GM18861 (cell line): Measurements from ENCODE around the gene EIF2AK2.
"Not testable (repeated sequence)": the region's sequence is repeated elsewhere in the genome, so short reads cannot be mapped to it uniquely, and the experiment has no call there.

ENCODE experiments used
- ATAC-seq: cut with Tn5 transposase; IDR thresholded peaks from one replicate; pipeline ENCODE4 v1.9.1; 2021; ENCODE audit not compliant: unreplicated experiment

EIF2AK2 gene

DNA sequence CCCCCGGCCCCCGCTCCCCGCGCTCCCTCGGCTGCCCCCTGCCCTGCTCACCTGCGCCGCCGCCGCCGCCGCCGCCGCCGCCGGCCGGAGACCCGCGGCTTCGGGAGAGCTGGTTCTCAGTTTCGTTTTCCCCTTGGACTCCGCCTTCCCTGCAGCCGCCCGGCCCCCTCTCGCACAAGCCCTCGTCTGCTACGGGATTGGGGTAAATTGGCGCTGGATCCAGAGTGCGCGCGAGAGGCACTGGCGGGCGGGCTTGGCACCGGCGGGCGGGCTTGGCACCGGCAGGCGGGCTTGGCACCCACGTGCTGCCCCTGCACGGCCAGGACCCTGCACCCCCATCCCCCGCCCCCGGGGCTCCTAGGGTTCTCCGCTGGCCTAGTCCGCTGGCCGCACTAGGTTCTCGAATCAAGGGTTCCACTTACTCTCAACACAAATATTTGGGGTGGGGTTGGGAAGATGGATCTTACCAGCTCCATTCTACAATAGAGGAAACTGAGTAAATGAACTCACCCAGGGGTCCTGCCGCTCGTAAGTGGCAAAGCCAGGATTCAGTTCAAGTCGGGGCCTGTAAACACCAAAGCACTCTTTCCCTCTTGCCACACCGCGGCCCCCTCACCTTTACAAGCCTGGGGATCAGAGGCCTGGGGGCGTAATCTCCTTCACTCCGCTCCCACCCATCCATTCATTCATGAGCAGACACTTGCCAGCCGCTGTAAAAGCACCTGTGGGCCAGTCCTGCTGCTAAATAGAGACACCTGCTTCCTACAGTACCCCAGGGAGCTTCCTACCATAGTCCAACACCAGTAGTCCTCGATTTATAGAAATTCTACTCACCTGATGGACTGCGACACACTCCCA is at the start of gene EIF2AK2:
TSS of gene EIF2AK2 (minus strand) at position 124 of the 858 bp plus-strand sequence. CDS start 9,174 bp downstream, outside the sequence.
- ATAC-seq = peak; percentile 80

DNA sequence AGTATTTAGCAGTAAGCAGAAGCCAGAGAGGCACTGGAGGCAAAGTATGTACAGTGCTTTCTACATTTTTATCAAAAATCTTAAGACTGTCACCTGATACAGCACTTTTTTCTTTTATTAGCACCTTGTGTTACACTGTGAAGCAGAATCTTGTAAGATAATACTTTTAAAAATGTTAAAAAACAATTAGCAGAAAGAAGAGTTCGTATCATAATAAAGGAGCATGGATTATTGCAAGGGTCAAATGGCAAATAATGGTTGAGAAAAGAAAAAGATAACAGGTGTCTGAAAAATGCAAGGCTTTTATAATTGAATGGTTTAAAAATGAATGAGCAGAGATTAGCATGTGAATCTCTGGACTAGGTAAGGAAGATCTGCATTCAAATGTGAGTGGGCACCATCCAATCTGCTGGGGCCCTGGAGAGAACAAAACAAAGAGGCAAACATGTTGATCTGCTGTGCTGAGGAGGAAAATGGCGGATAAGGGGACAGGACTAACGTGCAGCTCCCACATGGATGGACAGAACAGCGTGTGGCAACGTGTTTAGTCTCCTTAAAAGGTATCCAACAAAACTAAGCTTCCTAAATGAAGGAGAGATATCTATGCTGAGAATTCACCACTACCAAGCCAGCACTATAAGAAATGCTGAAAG is 49.0 kb upstream of the EIF2AK2 start:
- no peak for ATAC-seq

DNA sequence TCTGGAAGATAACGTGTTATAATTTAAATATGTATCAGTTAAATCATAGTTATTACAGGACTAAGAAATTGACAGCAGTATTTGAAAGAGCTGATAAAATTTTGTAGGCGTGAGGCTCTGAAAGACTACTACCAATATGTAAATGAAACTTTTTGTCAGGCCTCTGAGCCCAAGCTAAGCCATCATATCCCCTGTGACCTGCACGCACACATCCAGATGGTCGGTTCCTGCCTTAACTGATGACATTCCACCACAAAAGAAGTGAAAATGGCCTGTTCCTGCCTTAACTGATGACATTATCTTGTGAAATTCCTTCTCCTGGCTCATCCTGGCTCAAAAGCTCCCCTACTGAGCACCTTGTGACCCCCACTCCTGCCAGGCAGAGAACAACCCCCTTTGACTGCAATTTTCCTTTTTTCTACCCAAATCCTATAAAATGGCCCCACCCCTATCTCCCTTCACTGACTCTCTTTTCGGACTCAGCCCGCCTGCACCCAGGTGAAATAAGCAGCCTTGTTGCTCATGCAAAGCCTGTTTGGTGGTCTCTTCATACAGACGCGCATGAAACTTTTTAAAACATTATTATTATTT is 48.4 kb upstream of the EIF2AK2 start:
- not testable (repeated sequence) for ATAC-seq

DNA sequence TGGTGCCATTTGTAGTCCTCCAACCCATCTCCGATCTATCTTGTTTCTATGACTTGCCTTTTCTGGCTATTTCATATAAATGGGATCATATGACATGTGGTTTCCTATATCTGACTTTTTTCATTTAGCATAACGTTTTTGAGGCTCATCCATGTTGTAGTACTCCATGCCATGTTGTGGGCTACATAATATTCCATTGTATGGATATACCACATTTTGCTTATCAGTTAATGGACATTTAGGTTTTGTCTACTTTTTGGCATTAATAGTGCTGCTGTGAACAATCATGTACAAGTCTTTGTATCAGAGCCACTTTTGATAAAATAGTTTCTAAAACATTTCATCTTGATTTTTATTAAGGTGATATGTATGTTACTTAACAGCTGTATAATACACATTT is 46.9 kb upstream of the EIF2AK2 start:
- no peak for ATAC-seq

DNA sequence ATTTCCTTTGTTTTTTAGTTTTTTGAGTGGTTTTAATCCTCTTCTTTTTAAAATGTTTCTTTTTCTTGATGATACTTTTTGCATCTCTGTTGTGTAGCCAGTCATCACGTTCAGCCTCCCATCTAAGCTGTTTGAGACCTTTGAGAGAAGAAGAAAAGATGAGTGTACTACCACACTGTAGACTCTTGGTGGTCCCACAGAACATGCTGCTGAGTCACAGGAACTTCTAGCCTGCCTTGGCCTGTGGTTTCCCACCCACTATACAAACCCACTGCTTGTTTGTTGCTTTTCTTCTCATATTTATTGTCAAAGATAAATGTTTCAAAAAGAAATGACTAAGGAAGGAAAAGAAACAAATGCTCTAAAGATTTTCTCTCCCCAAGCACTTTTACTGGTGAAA is 45.0 kb upstream of the EIF2AK2 start:
- no peak for ATAC-seq

DNA sequence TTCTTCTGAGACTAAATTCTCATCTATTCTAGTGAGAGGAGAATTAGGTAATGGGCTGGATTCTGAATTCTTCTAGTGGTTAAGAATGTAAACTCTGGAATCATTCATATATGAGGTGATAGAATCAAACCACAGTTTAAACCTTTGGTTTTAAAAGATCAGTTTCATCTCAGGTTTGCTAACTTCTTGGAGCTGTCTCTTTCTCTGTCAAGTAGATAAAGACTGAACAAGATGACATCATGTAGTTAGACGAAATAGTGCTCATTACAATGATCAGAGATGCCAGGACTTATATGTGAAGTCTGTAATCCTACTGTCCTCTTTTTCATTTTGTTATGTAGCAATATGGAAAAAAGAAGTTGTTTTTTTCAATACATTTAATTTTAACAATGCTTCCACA is 44.4 kb upstream of the EIF2AK2 start:
- ATAC-seq = no peak

DNA sequence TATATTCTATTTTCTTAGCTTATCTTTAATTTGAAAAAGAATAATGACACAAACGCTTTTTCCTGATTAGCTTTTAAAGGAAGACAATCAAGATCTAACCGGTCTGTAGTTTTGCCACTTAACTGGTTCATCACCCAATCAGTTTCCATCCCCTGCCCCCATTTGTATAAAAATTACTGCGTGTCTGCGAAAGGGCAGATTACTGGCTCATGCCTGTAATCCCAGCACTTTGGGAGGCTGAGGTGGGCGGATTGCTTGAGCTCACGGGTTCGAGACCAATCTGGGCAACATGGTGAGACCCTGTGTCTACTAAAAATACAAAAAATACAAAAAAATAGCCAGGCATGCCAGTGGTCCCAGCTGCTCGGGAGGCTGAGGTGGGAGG is 41.9 kb upstream of the EIF2AK2 start:
- no peak for ATAC-seq

DNA sequence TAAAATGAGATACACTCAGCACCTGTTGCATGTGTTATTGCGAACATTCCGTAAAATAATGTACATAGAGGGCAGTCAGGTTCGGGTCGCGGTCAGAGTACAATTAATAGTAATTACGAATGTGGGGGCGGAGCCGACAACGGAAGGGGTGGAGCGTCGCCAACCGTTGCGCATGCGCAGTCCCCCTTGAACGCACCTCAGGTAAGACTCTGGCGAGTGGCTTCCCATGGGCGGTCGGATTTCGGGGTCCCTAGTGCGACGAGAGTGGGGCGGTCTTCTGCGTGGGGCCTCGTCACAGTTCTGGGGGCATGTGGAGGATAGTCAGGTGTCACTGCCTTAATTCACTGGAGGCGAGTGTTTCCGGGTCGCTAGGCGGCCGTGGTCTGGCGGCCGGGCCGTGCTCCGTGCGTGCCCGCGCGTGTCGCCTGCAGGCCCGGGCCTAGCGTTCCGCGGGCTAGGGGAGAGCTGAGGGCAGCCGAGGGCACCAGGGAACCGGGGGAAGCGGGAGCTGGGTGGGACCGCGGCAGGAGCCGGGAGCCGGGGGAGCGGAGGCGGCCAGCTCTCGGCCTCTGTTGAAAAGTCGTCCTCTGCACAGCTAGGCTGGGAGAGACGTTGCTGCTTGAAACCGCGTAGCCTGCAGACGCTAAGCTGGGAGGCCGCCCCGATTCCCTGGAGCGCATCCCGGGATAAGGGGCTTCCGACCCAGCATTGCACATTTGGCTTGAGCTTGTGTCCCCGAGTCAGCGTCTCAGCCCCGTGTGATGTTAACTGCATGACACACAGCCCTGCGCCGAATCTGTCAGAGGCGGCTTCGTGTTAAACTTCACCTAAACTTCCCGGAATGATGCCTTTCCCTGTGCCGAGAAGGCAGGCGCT is 39.8 kb upstream of the EIF2AK2 start, which contains the start of gene CEBPZOS:
TSS of gene CEBPZOS (plus strand) at position 177 of the 876 bp plus-strand sequence. CDS start 3,209 bp downstream, outside the sequence.
- ATAC-seq = peak; percentile 55

DNA sequence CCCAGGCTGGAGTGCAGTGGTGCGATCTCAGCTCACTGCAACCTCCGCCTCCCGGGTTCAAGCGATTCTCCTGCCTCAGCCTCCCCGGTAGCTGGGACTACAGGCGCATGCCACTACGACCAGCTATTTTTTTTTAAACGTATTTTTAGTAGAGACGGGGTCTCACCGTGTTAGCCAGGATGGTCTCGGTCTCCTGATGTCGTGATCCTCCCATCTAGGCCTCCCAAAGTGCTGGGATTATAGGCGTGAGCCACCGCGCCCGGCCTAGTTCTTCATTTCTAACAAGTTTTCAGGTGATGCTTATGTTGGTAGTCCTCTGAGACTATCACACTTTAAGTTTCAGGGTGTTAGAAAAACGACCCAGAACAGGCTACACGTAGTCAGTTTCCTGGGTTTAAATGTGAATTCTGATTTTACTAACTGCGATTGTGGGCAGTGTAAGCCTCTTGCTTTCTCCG is 39.1 kb upstream of the EIF2AK2 start:
- not testable (repeated sequence) for ATAC-seq

DNA sequence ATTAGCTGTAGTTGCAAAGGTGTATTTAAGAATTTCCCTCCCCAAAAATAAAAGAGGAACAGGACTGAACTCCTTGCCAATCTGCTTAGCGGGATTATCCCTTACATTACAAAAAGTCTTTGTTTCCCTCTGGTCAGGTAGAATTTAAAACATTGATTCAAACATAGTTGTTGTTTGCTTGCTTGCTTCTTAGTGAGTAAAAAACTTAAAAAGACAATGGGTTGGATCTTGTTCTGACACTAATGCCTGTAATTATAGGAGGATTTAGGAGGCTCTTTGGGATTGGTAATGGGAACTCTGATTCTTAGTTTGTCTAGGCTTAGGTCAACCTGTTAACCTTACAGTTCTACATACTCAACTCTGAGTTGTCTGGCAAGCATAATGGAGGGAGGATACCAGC is 35.8 kb upstream of the EIF2AK2 start:
- ATAC-seq = no peak

DNA sequence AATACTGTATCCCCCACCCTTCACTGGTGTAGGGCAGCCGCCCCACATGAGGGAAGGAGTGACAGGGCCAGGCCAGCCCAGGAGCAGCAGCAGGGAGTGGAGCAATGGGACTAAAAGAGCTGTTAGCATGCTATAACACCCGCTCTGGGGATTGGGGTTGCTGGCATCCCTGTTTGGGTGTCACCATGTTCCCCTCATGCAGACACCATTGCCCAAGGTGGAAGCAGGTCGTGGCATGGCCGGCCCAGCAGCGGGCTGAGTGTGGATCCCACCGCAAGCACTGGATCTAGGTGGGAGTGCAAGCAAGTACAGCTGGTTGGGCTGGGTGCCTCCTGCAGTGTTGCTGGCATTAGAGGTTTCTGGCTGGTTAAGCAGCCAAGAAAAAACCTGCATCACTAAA is 35.0 kb upstream of the EIF2AK2 start:
- ATAC-seq = no peak

DNA sequence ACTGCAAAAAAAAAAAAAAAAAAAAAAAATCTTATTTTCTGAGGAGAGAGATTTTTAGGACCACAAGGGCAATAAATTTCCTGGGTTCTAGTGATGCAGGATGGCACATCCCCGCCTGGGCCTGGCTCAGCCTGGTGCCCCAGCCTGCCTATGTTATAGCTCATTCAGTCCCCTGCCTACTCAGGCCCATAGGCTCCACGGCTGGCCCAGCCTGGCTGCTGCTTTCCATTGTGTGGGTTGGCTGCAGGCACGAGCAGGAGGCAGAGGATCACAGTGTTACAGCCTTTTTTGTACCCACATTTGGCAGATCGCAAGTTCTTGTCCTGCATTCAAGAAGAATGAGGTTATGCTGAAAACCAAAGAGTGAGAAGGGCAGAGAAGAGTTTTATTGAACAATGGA is 34.5 kb upstream of the EIF2AK2 start:
- no peak for ATAC-seq

DNA sequence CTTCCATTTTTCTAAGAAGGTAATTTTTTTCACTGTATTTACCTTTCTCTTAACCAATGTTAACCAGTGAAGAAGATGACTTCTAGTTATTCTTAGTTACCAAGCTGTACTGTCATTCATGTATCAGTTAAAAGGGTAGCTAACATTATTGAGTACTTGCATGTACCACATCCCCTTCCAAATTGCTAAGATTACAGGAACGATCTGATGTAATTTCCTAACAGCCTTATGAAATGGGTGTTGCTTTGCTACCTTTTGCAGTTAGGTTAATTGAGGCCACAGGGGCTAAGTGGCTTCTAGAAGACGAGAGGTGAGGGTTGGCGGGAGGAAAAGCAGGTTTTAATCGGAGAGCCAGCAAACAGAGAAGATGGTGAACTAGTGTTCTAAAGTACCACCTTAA is 33.5 kb upstream of the EIF2AK2 start:
- no peak for ATAC-seq

DNA sequence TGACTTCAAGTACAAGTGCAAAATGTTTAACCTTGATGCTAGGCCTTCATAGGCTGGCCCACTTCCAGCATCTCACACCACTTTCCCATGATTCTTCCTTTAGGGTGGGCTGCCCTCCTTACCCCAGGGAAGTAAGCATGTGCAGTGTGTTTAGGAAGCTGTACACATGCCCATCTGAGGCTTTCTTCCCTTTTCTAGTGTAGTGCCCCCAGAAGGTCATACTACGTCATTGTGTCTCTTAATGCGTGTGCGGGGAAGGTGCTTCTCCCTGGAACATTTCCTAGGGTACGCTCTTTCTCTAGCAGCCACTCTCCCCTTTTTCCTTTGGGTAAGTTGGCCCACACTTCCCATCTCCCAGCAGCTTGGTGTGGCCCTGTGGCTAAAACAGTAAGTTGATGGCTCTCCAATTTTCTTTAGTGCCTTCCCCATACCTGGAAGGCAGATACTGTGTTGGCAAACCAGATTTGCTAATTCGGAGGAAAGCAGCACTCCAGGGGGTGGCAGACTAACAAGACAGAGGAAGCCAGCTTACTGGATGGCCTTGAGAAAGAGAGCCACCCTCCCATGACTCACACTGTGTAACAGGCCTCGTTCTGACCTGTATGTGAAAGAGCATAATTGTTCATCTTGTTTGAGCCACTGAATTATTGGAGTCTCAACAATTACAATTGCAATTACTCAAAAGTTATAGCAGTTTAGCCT is 32.8 kb upstream of the EIF2AK2 start:
- ATAC-seq = no peak

DNA sequence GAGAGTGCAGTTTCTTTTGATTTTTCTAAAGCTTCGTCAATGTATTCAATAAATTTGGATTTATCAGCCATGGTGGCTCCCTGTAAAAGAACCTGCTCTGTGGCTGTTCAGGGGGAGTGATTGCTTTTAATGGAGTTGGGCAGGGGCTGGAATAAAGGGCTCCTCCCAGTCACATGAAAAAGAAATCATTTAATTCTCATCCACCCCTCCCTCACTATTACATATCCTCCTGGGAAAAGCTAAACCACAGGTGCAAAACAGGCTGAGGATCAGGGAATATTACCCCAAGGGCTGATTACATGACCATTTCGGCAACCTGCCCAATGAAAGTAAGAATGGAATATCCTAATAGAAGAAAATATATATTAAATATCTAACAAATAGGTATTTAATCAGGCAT is 31.8 kb upstream of the EIF2AK2 start, which contains the start of gene SULT6B1:
TSS of gene SULT6B1 (minus strand) at position 101 of the 400 bp plus-strand sequence. CDS start at position 71, 30 bp downstream.
- ATAC-seq = no peak

DNA sequence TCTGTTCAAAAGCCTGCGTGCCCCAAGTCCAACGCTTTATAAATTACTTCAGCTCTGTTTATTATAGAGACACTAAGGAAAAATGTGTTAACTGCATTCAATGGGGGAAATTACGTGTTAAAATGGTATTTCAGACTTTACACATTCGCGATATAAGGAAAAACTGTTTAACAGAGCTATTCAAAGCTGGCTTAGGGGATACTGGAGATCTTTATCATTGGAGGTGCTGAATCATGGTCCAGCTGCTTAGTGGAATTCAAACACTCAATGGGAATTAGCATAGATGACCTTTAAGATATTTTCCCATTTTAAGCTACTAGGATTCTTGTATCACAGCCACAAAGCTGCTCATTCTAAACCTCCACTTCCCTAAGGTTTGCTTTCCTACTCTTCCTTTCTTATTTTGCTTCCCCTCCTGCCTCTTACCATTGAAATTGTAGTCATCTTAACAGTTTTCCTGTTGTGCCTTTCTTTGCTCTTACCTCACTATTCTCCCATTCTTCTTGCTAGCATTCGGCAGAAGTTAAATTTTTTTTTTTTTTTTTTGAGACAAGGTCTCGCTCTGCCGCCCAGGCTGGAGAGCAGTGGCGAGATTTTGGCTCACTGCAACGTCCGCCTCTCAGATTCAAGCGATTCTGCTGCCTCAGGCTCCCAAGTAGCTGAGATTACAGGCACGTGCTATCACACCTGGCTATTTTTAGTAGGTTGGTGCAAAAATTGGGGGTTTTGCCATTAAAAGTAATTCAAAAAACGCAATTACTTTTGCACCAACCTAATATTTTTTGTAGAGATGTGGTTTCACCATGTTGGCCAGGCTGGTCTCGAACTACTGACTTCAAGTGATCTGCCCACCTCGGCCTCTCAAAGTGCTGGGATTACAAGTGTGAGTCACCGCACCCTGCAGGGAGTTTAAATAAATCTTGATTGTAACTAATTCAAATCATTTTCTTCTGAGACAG is 25.2 kb upstream of the EIF2AK2 start:
- no peak for ATAC-seq

DNA sequence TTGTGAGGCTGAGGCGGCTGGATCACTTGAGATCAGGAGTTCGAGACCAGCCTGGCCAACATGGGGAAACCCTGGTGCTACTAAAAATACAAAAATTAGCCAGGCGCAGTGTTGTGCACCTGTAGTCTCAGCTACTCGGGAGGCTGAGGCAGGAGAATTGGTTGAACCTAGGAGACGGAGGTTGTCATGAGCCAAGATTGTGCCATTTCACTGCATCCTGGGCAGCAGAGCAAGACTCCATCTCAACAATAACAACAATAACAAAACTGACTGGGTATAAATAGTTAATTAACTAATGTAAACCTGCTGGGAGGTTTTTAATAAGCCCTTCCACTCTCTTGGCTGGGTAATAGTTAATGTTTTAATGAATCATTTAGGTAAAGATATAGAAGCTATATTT is 23.9 kb upstream of the EIF2AK2 start:
- no peak for ATAC-seq

DNA sequence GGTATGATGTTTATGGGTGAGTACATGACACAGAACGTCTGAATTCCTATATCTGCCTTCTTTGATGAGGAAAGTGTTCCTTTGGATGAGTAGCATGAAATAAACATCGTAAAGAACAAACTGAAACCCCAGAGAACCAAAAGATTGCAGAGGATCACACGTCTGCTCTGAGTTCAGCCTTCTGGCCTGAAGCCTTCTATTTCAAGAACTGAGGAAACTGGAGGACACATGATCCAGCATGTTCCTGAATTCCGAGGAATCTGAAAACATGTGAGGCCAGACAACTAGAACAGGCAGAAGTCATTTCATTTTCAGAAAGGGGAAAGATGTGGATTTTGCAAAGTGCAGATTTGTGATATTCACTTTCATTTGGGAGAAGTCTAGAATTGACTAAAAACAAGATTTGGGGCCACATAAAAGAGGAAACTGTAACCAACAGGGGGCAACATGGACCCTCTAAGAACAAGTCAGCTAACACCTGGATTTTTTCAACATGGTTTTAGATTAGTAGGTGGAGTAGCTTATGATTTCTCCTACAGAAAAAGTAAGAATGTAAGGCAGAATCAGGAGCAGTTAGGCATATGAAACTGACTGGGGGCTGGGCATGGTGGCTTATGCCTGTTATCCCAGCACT is 23.3 kb upstream of the EIF2AK2 start:
- no peak for ATAC-seq
